GM21528 (cell line): ENCODE data around the gene IRF9.
"Not testable (repeated sequence)": the region's sequence is repeated elsewhere in the genome, so short reads cannot be mapped to it uniquely, and the experiment has no call there.

Source experiments
- ATAC-seq: cut with Tn5 transposase; IDR thresholded peaks from one replicate; pipeline ENCODE4 v1.9.1; 2021; ENCODE audit warnings: mild to moderate bottlenecking, moderate library complexity; ENCODE audit not compliant: unreplicated experiment, low FRiP score

Gene IRF9

GRCh38 chr14:24189460-24189859, 28.4 kb downstream of the IRF9 start:
- no peak for ATAC-seq

GRCh38 chr14:24190416-24190815, 29.4 kb downstream of the IRF9 start:
- ATAC-seq = no peak

DNA sequence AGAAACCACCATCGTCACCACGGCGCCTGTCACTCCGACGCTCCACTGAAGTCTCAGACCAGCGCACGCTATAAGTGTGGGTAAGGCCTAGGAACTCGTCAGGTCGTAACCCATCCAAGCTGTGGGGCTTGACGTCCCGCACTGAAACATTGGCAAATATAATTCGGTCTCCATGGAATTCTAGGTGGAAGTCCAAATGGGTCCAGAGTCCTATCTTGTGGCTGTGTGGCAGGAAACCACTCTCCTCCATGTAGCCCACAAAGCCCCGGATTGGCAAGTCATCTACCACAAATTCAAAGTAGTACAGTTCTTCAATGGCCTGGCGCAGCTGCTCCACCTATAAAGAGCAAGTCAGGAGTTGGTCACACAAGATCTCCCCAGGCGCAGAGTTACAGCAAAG, 31.9 kb downstream of the IRF9 start:
- ATAC-seq = no peak

- no peak for ATAC-seq
Observed at GRCh38 chr14:24194186-24194872, 33.3 kb downstream of the IRF9 start.

DNA sequence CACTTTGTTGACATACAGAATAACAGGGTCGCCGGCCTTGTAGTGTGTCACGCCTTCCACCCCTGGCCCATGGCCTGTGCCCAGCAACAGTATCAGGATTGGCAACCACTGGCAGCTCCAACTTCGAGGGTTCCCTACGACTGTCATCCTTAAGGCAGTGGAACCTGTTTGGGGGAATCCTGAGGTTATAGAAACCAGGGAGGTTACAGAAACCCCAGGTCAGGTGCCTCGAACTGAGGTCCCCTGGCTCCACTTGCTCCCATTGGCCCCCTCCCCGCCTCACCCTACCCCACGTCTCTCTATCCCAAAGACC, 33.8 kb downstream of the IRF9 start:
- no peak for ATAC-seq

DNA sequence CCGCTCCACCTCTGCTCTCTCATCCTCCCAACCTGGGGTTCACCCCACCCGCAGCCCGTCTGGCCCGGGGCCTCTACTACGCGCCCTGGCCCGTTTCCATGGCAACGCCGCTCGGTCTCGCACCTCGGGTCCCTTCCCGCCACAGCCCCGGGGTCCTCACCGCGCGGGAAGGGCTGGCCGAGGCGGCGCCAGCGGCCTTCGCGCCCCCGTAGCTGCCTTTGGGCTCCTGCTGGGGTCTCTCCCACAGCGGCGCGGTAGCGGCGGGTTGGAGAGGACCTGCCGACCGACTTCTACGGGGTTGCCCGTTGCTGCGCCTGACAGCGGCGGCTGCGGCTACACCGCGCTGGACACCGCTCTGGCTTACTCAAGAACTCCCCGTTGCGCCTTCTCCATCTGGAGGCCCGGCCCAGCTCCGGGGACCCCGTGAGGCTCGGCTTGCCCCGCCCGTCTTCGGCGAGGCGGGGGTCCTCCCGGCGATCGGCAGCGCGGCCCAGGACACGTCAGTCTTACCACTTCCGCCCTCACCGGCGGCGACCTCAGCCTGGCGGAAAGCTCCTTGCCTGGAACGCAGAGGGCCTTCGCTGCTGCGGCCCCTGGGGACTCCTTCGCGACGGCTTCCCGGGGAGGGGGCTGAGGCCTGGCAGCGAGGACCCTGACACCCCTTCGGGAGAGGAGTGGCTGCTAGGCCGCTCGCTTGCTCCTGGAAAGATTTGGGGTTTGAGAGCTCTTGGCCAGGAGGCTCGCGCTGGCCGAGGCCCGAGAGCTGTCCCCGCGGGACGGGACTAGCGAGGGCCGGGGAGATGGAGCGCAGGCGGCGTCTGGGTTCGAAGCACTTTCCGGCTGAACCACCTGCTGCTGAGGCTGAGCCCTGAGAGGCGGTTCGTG, 34.4 kb downstream of the IRF9 start, which contains the start of gene TM9SF1:
Gene TM9SF1, minus strand, starts transcription at position 256 of the 885 bp plus-strand sequence. CDS start 422 bp downstream, outside the sequence.
- peak; percentile 80 for ATAC-seq

DNA sequence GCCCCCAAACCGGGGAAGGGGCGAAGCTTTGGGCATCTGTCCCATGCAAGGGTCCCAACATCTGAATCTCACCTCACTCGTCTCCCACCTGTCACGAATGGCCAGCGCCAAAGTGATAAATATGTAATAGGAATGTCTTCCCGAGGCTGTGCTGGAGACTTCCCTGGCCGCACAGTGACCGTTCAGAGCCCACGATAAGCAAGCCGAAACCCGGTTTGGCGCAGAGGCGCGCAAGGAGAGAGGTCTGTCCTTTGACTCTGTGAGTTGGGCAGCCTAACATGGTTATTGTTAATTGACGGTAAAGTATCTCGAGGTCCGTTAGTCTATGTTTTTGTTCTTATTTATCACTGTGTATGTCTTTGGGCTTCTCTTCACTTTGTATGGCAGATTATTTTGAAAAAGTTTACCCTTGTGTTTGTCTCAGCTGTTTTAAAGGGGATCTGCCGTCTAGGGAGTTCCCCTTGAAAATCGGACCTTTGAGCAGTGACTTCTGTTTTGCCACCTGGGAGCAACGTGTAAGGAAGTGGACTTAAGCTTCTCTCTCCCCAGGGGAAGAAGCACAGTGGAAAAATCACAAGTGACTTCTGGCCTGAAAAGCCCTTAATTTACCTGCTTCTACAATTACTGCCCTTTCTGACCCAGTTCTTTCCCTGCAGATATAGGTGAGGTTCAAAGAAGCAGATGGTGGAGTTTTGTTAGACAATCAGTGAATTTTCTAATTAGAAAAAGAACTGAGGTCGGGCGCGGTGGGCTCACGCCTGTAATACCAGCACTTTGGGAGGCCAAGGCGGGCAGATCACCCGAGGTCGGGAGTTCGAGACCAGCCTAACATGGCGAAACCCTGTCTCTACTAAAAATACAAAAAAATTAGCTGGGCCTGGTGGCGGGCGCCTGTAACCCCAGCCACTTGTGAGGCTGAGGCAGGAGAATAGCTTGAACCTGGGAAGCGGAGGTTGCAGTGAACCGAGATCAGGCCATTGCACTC, 35.3 kb downstream of the IRF9 start:
- peak; percentile 35 for ATAC-seq

DNA sequence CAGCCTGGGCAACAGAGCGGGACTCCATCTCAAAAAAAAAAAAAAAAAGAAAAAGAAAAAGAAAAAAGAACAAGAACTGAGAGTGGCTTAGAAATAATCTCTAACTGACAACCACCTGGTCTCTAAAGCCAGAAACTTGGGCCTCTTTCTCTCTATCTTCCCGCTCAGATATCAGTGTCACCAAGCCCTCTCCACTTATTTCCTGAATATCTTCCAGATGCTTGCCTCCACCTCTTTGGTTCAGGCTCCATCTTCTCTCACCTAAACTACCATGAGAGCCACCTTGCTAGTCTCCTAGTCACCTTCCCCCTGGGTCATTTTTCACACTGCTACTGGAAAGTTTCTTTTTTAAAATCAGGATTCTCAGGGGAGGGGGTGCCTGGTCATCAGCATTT, 36.0 kb downstream of the IRF9 start:
- ATAC-seq = no peak

GRCh38 chr14:24198814-24199524, 37.9 kb downstream of the IRF9 start:
- no peak for ATAC-seq

- ATAC-seq = not testable (repeated sequence)
Observed at GRCh38 chr14:24202538-24202937, 41.5 kb downstream of the IRF9 start.

DNA sequence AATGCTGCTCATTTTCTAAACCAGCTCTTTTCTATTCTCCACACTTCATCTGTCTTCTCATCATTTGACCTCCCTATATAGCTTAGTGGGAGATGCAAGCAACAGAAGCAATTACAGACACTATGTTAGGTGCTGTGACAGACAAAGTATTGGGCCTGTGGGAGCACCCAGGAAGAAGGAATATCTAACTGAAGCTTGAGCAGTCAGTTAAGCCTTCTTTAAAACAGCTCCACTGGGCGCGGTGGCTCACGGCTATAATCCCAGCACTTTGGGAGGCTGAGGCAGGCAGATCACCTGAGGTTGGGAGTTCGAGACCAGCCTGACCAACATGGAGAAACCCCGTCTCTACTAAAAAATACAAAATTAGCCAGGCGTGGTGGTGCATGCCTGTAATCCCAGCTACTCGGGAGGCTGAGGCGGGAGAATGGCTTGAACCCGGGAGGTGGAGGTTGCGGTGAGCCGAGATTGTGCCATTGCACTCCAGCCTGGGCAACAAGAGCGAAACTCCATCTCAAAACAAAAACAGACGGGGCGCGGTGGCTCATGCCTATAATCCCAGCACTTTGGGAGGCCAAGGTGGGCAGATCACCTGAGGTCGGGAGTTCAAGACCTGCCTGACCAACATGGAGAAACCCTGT, 42.3 kb downstream of the IRF9 start:
- not testable (repeated sequence) for ATAC-seq

GRCh38 chr14:24204163-24205146, 43.4 kb downstream of the IRF9 start:
- no peak for ATAC-seq

DNA sequence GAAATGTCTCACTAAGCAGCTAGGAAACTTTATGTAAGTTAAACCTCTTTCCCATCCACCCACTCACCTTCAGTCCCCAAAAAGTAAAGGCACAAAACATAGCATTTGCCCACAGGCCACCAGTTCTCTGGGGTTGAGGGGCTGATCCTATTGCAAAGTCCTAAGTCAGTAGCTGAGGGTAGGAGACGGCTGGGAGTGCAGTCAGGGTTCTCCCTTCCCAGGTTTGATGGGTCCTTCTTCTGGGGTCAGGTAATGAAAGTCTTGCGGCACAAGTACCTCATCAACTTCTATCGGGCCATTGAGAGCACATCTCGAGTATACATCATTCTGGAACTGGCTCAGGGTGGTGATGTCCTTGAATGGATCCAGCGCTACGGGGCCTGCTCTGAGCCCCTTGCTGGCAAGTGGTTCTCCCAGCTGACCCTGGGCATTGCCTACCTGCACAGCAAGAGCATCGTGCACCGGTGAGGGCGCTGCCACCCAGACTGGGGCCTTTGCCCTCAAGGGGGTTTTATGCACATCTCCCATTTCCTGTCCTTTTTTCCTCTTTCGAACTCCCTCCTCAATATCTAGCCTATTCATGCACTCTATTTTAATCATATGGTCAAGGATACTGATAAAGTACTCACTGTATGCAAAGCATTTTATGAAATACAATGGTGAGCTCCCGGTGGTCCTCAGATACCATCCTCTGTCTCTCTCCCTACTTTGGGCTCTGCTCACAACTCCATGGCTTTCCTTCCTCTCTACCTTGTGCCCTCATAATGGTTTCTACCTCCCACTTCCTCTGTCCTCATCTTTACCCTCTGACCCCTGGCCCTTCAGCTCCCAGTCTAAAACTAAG, 45.4 kb downstream of the IRF9 start:
- no peak for ATAC-seq

GRCh38 chr14:24207104-24207551, 46.1 kb downstream of the IRF9 start:
- ATAC-seq = no peak

DNA sequence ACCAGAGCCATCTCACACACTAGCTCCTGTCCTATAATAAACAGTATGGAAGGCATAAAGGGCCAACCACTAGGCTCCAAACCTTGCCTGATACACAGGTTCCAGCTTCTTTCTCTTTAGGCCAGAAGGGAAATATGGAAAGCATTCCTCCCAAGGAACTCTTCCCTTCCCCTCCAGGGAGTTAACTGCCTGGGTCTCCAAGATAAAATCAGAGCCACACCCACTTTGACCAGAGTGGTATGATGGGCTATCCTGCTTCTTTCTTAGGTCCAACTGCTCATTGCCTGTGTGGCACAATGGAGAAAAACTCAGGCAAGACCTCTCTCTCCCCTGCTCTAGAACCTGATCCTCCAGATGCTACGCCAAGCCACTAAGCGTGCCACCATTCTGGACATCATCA, 46.6 kb downstream of the IRF9 start:
- no peak for ATAC-seq

DNA sequence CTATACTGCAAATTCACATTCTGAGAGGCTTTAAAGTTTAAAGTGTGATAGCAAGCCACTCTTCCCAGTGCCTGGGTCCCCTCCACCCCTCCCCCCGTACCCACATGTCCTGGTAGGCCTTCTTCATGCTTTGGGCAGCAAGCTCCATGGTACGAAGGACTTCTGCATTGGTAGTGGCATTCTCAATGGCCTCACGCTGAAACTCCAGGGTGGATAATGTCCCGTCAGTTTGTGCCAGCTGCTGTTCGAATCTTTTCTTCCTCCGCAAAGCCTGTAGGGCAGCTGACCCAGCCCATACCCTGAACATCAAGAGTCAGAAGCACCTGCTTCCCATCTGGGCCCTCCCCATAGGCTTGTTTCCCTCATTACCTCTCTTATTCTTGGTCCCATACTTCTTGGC, 50.2 kb downstream of the IRF9 start:
- ATAC-seq = no peak
